Urinary bladder (tissue), 4 donors: ENCODE measurements around the gene EGFL7. TPM values are rescaled to one million over a fixed set of nuclear protein-coding genes. Genes with fewer than 3 reads are reported as not detected.

Experiments used
- DNase-seq: peaks from one replicate; pipeline ENCODE4 v3.0.0-alpha.2; 2015; ENCODE audit errors: extremely low spot score
- H3K27ac ChIP-seq: one replicate; pipeline ENCODE4 v1.5.1; 2013; ENCODE audit warnings: low read depth, mild to moderate bottlenecking, moderate library complexity
- H3K36me3 ChIP-seq: one replicate; pipeline ENCODE4 v1.6.1; 2013; ENCODE audit warnings: mild to moderate bottlenecking, moderate library complexity; ENCODE audit not compliant: insufficient read depth
- H3K4me1 ChIP-seq: one replicate; pipeline ENCODE4 v1.6.1; 2013; ENCODE audit warnings: mild to moderate bottlenecking, moderate library complexity; ENCODE audit not compliant: insufficient read depth
- H3K4me3 ChIP-seq: one replicate; pipeline ENCODE4 v1.5.1; 2013; ENCODE audit warnings: low read depth, low read length
- WGBS: extraction: QIAGEN DNeasy Blood & Tissue Kit; methylation state at CpG from one replicate; pipeline ENCODE4 v1.1.7; 2013; 5-methylcytosine and 5-hydroxymethylcytosine counted together
- polyA plus RNA-seq: library from polyadenylated mRNA; stranded (reverse); fragments of 200-250 nt; gene quantifications from one replicate; pipeline ENCODE4 v1.2.3, GENCODE V29; 2013
- total RNA-seq: library from RNA; depleted of rRNA; stranded (reverse); fragments of >200 nt; gene quantifications from one replicate; pipeline ENCODE4 v1.2.3, GENCODE V29; 2014
- donor health status: healthy with polysubstance abuse.
- donor health status: healthy.

Gene EGFL7
- total and polyA plus RNA-seq, 2 donors = 43.6 to 138 TPM

GRCh38 chr9:136712690-136713544 is 50.2 kb downstream of the EGFL7 start:
- WGBS = 11% methylated on average over 56 of the region's 56 CpGs
- H3K4me3 ChIP-seq = peak overlapping the region; percentile 47
- no peak overlapping the region for H3K27ac ChIP-seq
- no peaks in the 10 kb centered on the region for H3K36me3 ChIP-seq
- DNase-seq = no peak
- no peaks in the 10 kb centered on the region for H3K4me1 ChIP-seq

- WGBS = 57% methylated on average over 8 of the region's 8 CpGs
- H3K4me3 ChIP-seq = no peak overlapping the region
- no peaks in the 10 kb centered on the region for H3K36me3 ChIP-seq
- H3K4me1 ChIP-seq = no peaks in the 10 kb centered on the region
- no peak for DNase-seq
- H3K27ac ChIP-seq = no peak overlapping the region
Measured at GRCh38 chr9:136713550-136713949, 50.8 kb downstream of the EGFL7 start.

DNA sequence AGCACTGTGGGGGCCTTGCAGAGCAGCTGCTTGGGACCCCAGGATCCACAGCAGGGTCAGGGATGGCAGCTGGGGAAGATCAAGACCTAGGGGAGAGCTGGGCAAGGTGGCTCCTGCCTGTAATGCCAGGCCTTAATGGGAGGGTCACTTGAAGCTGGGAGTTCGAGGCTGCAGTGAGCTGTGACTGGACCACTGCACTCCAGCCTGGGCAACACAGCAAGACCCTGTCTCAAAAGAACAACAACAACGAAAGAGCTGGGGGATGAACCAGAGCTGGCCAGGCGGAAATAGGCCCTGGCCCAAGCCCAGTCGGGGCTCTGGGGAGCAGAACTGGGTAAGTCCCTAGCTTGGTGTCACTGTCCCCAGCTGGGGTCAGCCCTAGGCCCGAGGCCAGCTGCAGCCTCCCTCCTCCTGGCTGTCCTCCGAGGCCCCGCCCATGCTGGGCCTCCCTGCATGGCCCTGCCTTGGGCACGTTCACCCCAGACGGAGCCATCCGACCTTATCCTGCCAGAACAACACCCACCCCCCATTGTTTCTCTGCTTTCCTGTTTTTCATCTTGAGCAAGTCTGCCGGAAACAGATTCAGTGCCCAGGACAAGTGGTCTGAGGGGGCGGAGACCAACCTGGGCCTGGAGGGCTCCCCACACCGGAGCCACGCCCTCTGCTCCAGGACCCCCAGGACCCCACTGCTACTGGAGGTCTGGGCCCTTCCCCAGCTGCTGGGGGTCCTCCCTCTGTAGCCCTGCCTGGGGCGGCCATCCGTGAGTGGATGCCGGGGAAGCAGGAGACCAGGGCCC is 51.6 kb downstream of the EGFL7 start:
- no peaks in the 10 kb centered on the region for H3K36me3 ChIP-seq
- WGBS = 73% methylated on average over 17 of the region's 17 CpGs
- H3K4me3 ChIP-seq = no peak overlapping the region
- no peaks in the 10 kb centered on the region for H3K4me1 ChIP-seq
- no peak for DNase-seq
- H3K27ac ChIP-seq = no peak overlapping the region

- Histone ChIP-seq H3K4me1 (no peaks in the 10 kb centered on the region), H3K4me3 (no peak overlapping the region), H3K36me3 (no peaks in the 10 kb centered on the region), H3K27ac (no peak overlapping the region)
- WGBS = 63% methylated on average over 8 of the region's 8 CpGs
- no peak for DNase-seq
Measured at GRCh38 chr9:136714893-136715274, 52.2 kb downstream of the EGFL7 start.

GRCh38 chr9:136717399-136717798 is 54.7 kb downstream of the EGFL7 start:
- Histone ChIP-seq H3K4me3 (no peak overlapping the region), H3K36me3 (no peaks in the 10 kb centered on the region), H3K4me1 (no peaks in the 10 kb centered on the region), H3K27ac (no peak overlapping the region)
- WGBS = 83% methylated on average over 16 of the region's 16 CpGs
- DNase-seq = no peak

- H3K4me3 ChIP-seq = no peak overlapping the region
Measured at GRCh38 chr9:136718345-136719194, 55.9 kb downstream of the EGFL7 start.

GRCh38 chr9:136719195-136719880 is 56.6 kb downstream of the EGFL7 start:
- Histone ChIP-seq H3K36me3 (no peaks in the 10 kb centered on the region), H3K4me1 (no peaks in the 10 kb centered on the region), H3K27ac (no peak overlapping the region), H3K4me3 (no peak overlapping the region)
- no peak for DNase-seq
- 68% methylated on average over 24 of the region's 24 CpGs for WGBS

More at GRCh38 chr9:136718345-136719194, 55.9 kb downstream of the EGFL7 start:
- Histone ChIP-seq H3K36me3 (no peaks in the 10 kb centered on the region), H3K4me1 (no peaks in the 10 kb centered on the region), H3K27ac (no peak overlapping the region)
- no peak for DNase-seq
- 84% methylated on average over 20 of the region's 20 CpGs for whole genome bisulfite sequencing

DNA sequence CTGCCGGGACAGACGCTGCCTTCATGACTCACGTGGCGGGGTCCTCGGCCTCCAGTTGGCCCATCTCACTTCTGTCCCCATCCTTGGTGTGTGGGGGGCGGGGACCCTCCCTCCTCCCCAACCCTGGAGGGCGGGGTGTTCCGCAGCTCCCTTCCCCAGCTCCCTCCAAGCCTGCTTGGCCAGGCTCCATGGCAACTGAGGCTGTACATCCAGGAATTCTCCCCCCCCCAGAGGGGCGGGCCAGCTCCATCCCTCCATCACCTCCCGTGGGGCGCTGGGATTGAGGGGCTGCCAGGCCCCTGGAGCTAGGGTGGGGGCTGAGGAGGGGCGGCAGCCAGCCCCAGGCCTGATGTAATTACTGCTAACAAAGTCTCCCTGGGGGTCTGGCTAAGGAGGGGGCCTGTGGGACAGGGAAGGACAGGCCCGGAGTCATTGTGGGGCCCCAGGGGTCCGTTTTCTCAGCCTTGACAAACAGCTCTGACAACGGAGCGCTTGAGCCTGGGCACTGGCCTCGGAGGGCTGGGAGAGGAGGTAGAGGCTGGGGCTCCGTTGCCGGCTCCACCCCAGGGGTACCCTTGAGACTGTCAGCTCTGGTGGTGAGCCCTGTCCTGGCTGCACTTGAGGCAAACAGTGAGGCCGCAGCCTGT is 57.7 kb downstream of the EGFL7 start:
- no peak for DNase-seq
- H3K27ac ChIP-seq = no peak overlapping the region

GRCh38 chr9:136720898-136721338 is 58.2 kb downstream of the EGFL7 start:
- DNase-seq = no peak
- WGBS = 71% methylated on average over 11 of the region's 11 CpGs
- H3K36me3 ChIP-seq = no peaks in the 10 kb centered on the region
- H3K27ac ChIP-seq = no peak overlapping the region
- H3K4me1 ChIP-seq = no peaks in the 10 kb centered on the region
- H3K4me3 ChIP-seq = no peak overlapping the region

More for the DNA sequence above, 57.7 kb downstream of the EGFL7 start:
- WGBS = 27% methylated on average over 20 of the region's 20 CpGs
- no peak overlapping the region for H3K4me3 ChIP-seq
- H3K36me3 ChIP-seq = no peaks in the 10 kb centered on the region
- no peaks in the 10 kb centered on the region for H3K4me1 ChIP-seq

DNA sequence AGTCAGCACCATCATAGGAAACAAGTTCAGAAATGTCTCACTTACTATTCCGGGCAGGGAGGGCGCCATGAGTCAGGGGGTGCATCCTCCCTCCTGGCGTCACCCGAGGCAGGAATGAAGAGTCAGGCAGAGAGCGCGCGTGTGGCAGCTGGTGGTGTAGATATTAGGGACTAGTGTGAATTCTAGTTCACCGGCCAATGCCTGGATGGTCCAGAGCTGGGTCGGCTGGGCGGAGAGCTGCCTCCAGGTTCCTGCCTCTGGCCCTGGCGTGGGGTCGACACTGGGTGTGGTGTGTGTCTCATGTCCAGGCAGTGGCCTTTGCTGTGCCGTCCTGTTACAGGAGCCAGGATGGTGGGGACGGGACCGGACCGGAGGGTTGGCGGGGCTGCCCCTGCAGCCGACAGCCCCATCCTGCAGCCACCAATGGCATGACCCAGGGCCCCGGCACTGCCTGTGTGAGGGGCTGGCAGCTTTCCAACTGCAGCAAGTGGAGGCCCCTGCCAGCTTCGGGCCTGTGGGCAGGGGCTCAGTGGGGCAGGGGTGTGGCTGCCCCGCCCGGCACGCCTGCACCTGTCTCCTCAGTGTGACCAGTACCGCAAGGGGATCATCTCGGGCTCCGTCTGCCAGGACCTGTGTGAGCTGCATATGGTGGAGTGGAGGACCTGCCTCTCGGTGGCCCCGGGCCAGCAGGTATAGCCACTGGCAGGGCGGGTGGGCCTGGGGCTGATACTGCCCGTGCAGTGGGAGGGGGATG is 58.8 kb downstream of the EGFL7 start:
- no peak for DNase-seq
- Histone ChIP-seq H3K4me3 (no peak overlapping the region), H3K27ac (no peak overlapping the region), H3K4me1 (no peaks in the 10 kb centered on the region), H3K36me3 (no peaks in the 10 kb centered on the region)
- WGBS = 74% methylated on average over 30 of the region's 30 CpGs
